GM19035 (cell line): ENCODE results near the gene PPFIA3.
"Not testable (repeated sequence)": the region's sequence is repeated elsewhere in the genome, so short reads cannot be mapped to it uniquely, and the experiment has no call there.

Source experiments
- ATAC-seq: cut with Tn5 transposase; IDR thresholded peaks from one replicate; pipeline ENCODE4 v1.9.1; 2021; ENCODE audit not compliant: unreplicated experiment

PPFIA3 gene

GRCh38 chr19:49173198-49173597 is 53.9 kb downstream of the PPFIA3 start:
- no peak for ATAC-seq

GRCh38 chr19:49180659-49181058 is 61.3 kb downstream of the PPFIA3 start:
- no peak for ATAC-seq

GRCh38 chr19:49182010-49182847 is 62.9 kb downstream of the PPFIA3 start:
- ATAC-seq, result not testable (repeated sequence)

GRCh38 chr19:49182848-49183375 is 63.6 kb downstream of the PPFIA3 start:
- no peak for ATAC-seq

- no peak for ATAC-seq
Observed at GRCh38 chr19:49186108-49186507, 66.8 kb downstream of the PPFIA3 start.

GRCh38 chr19:49188626-49189200 is 69.4 kb downstream of the PPFIA3 start:
- no peak for ATAC-seq

- no peak for ATAC-seq
Observed at GRCh38 chr19:49189259-49189658, 69.9 kb downstream of the PPFIA3 start.

GRCh38 chr19:49190781-49191180 is 71.4 kb downstream of the PPFIA3 start:
- ATAC-seq, result no peak

- no peak for ATAC-seq
Observed at GRCh38 chr19:49193822-49194394, 74.6 kb downstream of the PPFIA3 start.

GRCh38 chr19:49194408-49194807 is 75.1 kb downstream of the PPFIA3 start:
- ATAC-seq, result no peak

GRCh38 chr19:49196527-49197240 is 77.3 kb downstream of the PPFIA3 start:
- no peak for ATAC-seq

GRCh38 chr19:49200238-49200862 is 81.0 kb downstream of the PPFIA3 start:
- ATAC-seq, result no peak
